MCF 10A (cell line): ENCODE results near the gene PPP2R2B. TPM values are rescaled to one million over a fixed set of nuclear protein-coding genes. Genes with fewer than 3 reads are reported as not detected.

Source experiments
- BruUV-seq: library from RNA; stranded (reverse); fragments of 400-500 nt; replicated peaks from 2 replicates; lab custom pipeline; 2021; lab: Mats Ljungman, UMichigan
- CTCF ChIA-PET: fragments of 300-600 bp; sonication (Branson Sonifier 250); formaldehyde crosslinking; extraction: SDS; loops from one replicate; lab custom pipeline; 2021; ENCODE audit warnings: antibody characterized with exemption, inconsistent platforms; lab: Yijun Ruan, JAX
- POLR2A ChIA-PET: fragments of 300-600, 350-650 bp; sonication (Branson Sonifier 250); formaldehyde crosslinking; extraction: SDS; loops from one replicate; lab custom pipeline; 2020; ENCODE audit warnings: antibody characterized with exemption, inconsistent platforms; lab: Yijun Ruan, JAX
- DNase-seq: peaks from one replicate; pipeline ENCODE4 v3.0.0-alpha.2; 2018; ENCODE audit not compliant: unreplicated experiment
- H3K27ac Mint-ChIP-seq: one replicate; pipeline ENCODE4 v1.8.0; 2022; ENCODE audit warnings: mild to moderate bottlenecking, low read depth, mixed read lengths; ENCODE audit not compliant: unreplicated experiment
- H3K27me3 Mint-ChIP-seq: one replicate; pipeline ENCODE4 v1.8.0; 2022; ENCODE audit warnings: mixed read lengths; ENCODE audit not compliant: insufficient read depth, unreplicated experiment
- H3K36me3 Mint-ChIP-seq: one replicate; pipeline ENCODE4 v1.8.0; 2022; ENCODE audit warnings: mild to moderate bottlenecking, moderate library complexity, mixed read lengths; ENCODE audit not compliant: insufficient read depth, unreplicated experiment
- H3K4me1 Mint-ChIP-seq: one replicate; pipeline ENCODE4 v1.8.0; 2022; ENCODE audit warnings: mixed read lengths; ENCODE audit not compliant: insufficient read depth, unreplicated experiment
- H3K4me3 Mint-ChIP-seq: one replicate; pipeline ENCODE4 v1.8.0; 2022; ENCODE audit warnings: mild to moderate bottlenecking, moderate library complexity, mixed read lengths; ENCODE audit not compliant: unreplicated experiment
- H3K9me3 Mint-ChIP-seq: one replicate; pipeline ENCODE4 v1.8.0; 2022; ENCODE audit warnings: mixed read lengths; ENCODE audit not compliant: unreplicated experiment
- CTCF ChIP-seq: fragments of 200-600 bp; IDR thresholded peaks from one replicate; pipeline ENCODE4 v1.8.0; 2022; ENCODE audit warnings: antibody characterized with exemption, mild to moderate bottlenecking; ENCODE audit not compliant: unreplicated experiment
- intact Hi-C: fragments of 100-400 bp; cut with micrococcal nuclease; formaldehyde crosslinking; loops from 2 replicates; pipeline ENCODE4 v1.14.1; 2022
- total RNA-seq: library from RNA; stranded (reverse); gene quantifications from 2 replicates; pipeline ENCODE4 v1.2.3, GENCODE V29; 2022

PPP2R2B gene
- total RNA-seq, 1 experiment from 2014 or later: 0.54 TPM

GRCh38 chr5:146779211-146779869 is 99.2 kb downstream of the PPP2R2B start:
- POLR2A ChIA-PET: no interaction called here
- CTCF ChIA-PET: interaction anchor here (0.8 kb wide), 1 partner anchor 186 kb away, joined by 3 read pairs; no protein-coding TSS in a partner anchor
- Mint-ChIP-seq H3K4me1 (no peaks in the 10 kb centered on the region), H3K27me3 (peaks cover 12% of the 10 kb centered on the region), H3K27ac (no peak overlapping the region), H3K36me3 (no peaks in the 10 kb centered on the region), H3K9me3 (no peaks in the 10 kb centered on the region), H3K4me3 (no peak overlapping the region)
- TF ChIP-seq CTCF: no peak
- BruUV-seq: no TSS peak
- intact Hi-C loops: no loop called here
- DNase-seq: no peak

- CTCF ChIA-PET: no interaction called here
- BruUV-seq: no TSS peak
- intact Hi-C loops: no loop called here
Measured at GRCh38 chr5:146778795-146779194, 99.8 kb downstream of the PPP2R2B start.

GRCh38 chr5:146778261-146778660 is 100.3 kb downstream of the PPP2R2B start:
- DNase-seq: no peak
- no TSS peak for BruUV-seq
- no peaks in the 10 kb centered on the region for H3K9me3 Mint-ChIP-seq
- TF ChIP-seq CTCF: no peak
- intact Hi-C loops: no loop called here
- no peak overlapping the region for H3K4me3 Mint-ChIP-seq
- peaks cover 12% of the 10 kb centered on the region for H3K27me3 Mint-ChIP-seq
- ChIA-PET POLR2A (interaction anchor here (0.6 kb wide), 1 partner anchor 91 kb away, joined by 3 read pairs; no protein-coding TSS in a partner anchor), CTCF (no interaction called here)
- H3K27ac Mint-ChIP-seq: no peak overlapping the region
- H3K36me3 Mint-ChIP-seq: no peaks in the 10 kb centered on the region
- no peaks in the 10 kb centered on the region for H3K4me1 Mint-ChIP-seq

More at GRCh38 chr5:146778795-146779194, 99.8 kb downstream of the PPP2R2B start:
- H3K36me3 Mint-ChIP-seq: no peaks in the 10 kb centered on the region
- H3K27me3 Mint-ChIP-seq: peaks cover 12% of the 10 kb centered on the region
- no peak for TF ChIP-seq CTCF
- POLR2A ChIA-PET: no interaction called here
- DNase-seq: no peak
- H3K9me3 Mint-ChIP-seq: no peaks in the 10 kb centered on the region
- H3K4me1 Mint-ChIP-seq: no peaks in the 10 kb centered on the region
- no peak overlapping the region for H3K4me3 Mint-ChIP-seq
- no peak overlapping the region for H3K27ac Mint-ChIP-seq

- H3K4me3 Mint-ChIP-seq: no peak overlapping the region
- BruUV-seq: no TSS peak
- TF ChIP-seq CTCF: no peak
- H3K27me3 Mint-ChIP-seq: no peaks in the 10 kb centered on the region
- ChIA-PET CTCF (interaction anchor here (0.6 to 0.7 kb wide), 3 partner anchors 11 to 891 kb away, joined by 3 read pairs; no protein-coding TSS in a partner anchor), POLR2A (interaction anchor here (1.0 kb wide), 1 partner anchor 17 kb away, joined by 3 read pairs; no protein-coding TSS in a partner anchor)
- H3K27ac Mint-ChIP-seq: no peak overlapping the region
- DNase-seq: no peak
- no peaks in the 10 kb centered on the region for H3K4me1 Mint-ChIP-seq
- H3K9me3 Mint-ChIP-seq: no peaks in the 10 kb centered on the region
- H3K36me3 Mint-ChIP-seq: no peaks in the 10 kb centered on the region
- intact Hi-C loops: no loop called here
Measured at GRCh38 chr5:146772881-146773466, 105.6 kb downstream of the PPP2R2B start.
